Mucosa of stomach (tissue), 1 donor: ENCODE measurements around the gene SLC35F3.
"Not testable (repeated sequence)": the region's sequence is repeated elsewhere in the genome, so short reads cannot be mapped to it uniquely, and the experiment has no call there.

ENCODE experiments used
- H3K27me3 ChIP-seq: one replicate; pipeline ENCODE4 v1.7.0; 2013; ENCODE audit warnings: mild to moderate bottlenecking, low read length; ENCODE audit not compliant: control insufficient read depth, insufficient read depth
- H3K36me3 ChIP-seq: one replicate; pipeline ENCODE4 v1.7.0; 2013; ENCODE audit warnings: low read length; ENCODE audit not compliant: control insufficient read depth, insufficient read depth
- H3K4me1 ChIP-seq: one replicate; pipeline ENCODE4 v1.7.0; 2013; ENCODE audit warnings: mild to moderate bottlenecking, low read length; ENCODE audit not compliant: control insufficient read depth, insufficient read depth
- H3K4me3 ChIP-seq: one replicate; pipeline ENCODE4 v1.7.0; 2013; ENCODE audit warnings: low read length
- H3K9ac ChIP-seq: one replicate; pipeline ENCODE4 v1.7.0; 2013; ENCODE audit warnings: mild to moderate bottlenecking, low read length, moderate library complexity
- H3K9me3 ChIP-seq: one replicate; pipeline ENCODE4 v1.7.0; 2013; ENCODE audit warnings: mild to moderate bottlenecking, low read length, moderate library complexity; ENCODE audit not compliant: control insufficient read depth
- donor health status: Pancreatic carcinoma.

The SLC35F3 gene

GRCh38 chr1:234197839-234198238, 293.4 kb downstream of the SLC35F3 start:
- H3K27me3 ChIP-seq, result no peaks in the 10 kb centered on the region
- H3K4me3 ChIP-seq, result no peak overlapping the region
- no peaks in the 10 kb centered on the region for H3K4me1 ChIP-seq
- no peak overlapping the region for H3K9ac ChIP-seq
- no peaks in the 10 kb centered on the region for H3K36me3 ChIP-seq
- H3K9me3 ChIP-seq, result no peaks in the 10 kb centered on the region

DNA sequence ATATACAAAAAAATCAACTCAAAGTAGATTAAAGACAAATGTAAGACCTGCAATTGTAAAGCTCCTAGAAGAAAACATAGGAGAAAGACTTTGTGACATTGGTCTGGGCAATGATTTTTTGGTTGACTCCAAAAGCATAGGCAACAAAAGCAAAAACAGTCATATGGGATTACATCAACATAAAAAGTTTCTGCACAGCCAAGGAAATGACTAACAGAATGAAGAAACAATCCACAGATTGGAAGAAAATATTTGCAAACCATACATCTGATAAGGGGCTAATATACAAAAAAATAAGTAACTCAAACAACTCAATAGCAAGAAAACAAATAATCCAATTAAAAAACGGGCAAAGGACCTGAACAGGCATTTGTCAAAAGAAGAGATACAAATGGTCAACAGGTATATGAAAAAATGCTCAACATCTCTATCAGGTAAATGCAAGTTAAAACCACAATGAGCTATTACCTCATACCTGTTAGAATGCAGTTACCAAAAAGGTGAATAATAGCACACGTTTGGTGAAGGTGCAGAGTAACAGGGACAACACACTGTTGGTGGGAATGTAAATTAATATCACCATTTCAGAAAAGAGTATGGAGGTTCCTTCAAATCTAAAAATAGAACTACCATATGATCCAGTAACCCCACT, 295.1 kb downstream of the SLC35F3 start:
- Histone ChIP-seq H3K4me3 (no peak overlapping the region), H3K9me3 (no peaks in the 10 kb centered on the region), H3K27me3 (no peaks in the 10 kb centered on the region), H3K4me1 (no peaks in the 10 kb centered on the region), H3K9ac (no peak overlapping the region), H3K36me3 (no peaks in the 10 kb centered on the region)

DNA sequence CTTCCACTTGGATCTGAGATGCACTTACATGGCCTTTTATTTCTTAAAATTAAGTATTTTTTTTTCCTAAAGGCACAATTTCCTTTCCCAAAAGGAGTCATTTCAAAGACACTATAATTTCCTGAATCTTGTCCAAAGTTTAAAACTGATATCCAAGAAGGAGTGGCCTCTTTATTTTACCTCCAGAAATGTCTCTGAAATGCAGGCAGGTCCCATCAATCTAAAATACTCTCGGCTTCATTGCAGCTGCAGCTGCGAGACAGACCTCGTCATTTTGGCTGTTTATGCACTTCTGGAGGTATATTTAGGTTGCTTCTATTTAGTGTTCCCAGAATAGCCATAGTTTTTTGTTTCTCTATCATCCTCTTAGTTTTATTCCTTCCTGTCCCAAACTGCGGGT, 296.1 kb downstream of the SLC35F3 start:
- H3K36me3 ChIP-seq, result no peaks in the 10 kb centered on the region
- no peak overlapping the region for H3K4me3 ChIP-seq
- H3K27me3 ChIP-seq, result no peaks in the 10 kb centered on the region
- H3K4me1 ChIP-seq, result no peaks in the 10 kb centered on the region
- H3K9me3 ChIP-seq, result no peaks in the 10 kb centered on the region
- H3K9ac ChIP-seq, result no peak overlapping the region

GRCh38 chr1:234201600-234201999, 297.1 kb downstream of the SLC35F3 start:
- Histone ChIP-seq H3K4me3 (no peak overlapping the region), H3K9ac (no peak overlapping the region)

GRCh38 chr1:234205966-234206365, 301.5 kb downstream of the SLC35F3 start:
- Histone ChIP-seq H3K27me3 (no peaks in the 10 kb centered on the region), H3K4me3 (no peak overlapping the region), H3K4me1 (no peaks in the 10 kb centered on the region), H3K9ac (no peak overlapping the region), H3K36me3 (no peaks in the 10 kb centered on the region), H3K9me3 (no peaks in the 10 kb centered on the region)

More at GRCh38 chr1:234201600-234201999, 297.1 kb downstream of the SLC35F3 start:
- no peaks in the 10 kb centered on the region for H3K4me1 ChIP-seq
- no peaks in the 10 kb centered on the region for H3K36me3 ChIP-seq
- H3K9me3 ChIP-seq, result no peaks in the 10 kb centered on the region
- no peaks in the 10 kb centered on the region for H3K27me3 ChIP-seq

- Histone ChIP-seq H3K4me3 (no peak overlapping the region), H3K9me3 (no peaks in the 10 kb centered on the region), H3K27me3 (no peaks in the 10 kb centered on the region), H3K36me3 (no peaks in the 10 kb centered on the region), H3K4me1 (no peaks in the 10 kb centered on the region), H3K9ac (no peak overlapping the region)
These were observed 302.3 kb downstream of the SLC35F3 start for GRCh38 chr1:234206651-234207284.

DNA sequence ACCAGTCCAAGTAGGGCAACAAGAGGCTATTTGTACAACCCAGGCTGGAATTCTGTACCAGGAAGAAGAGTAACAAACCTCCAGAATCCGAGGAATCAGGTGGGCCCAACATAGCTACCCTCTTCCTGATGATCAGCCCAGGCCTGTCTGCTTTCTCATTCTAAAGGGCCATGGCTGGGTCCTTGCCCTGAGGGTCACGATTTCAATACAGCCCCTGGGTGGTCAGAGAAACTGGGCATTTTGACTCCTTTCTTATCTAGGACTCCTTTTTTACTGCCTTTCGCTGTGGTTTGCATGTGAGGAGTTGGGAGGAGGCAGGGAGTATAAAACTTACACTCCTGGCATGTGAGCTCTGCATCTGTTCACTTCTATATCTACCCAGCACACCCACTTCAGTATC, 303.9 kb downstream of the SLC35F3 start:
- no peaks in the 10 kb centered on the region for H3K4me1 ChIP-seq
- peaks cover 3% of the 10 kb centered on the region for H3K27me3 ChIP-seq
- H3K4me3 ChIP-seq, result no peak overlapping the region
- H3K9ac ChIP-seq, result no peak overlapping the region
- H3K9me3 ChIP-seq, result no peaks in the 10 kb centered on the region
- H3K36me3 ChIP-seq, result no peaks in the 10 kb centered on the region

DNA sequence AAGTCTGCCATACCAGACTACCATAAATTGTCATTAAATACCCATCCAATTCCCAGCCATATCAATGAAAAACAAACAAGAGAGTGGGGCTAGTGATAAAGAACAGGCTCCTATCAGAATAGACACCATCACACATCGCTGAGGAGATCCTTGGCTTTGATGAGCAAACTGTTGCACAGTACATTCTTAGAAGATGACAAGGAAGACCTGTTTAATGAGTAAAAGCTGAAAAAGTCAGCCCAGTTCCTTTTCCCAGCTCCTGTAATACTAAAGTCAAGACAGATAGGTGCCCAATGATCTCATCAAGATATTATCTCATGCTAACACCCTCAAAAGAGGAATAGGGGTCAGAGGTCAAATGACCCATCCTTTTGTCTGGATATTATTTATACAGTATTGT, 304.3 kb downstream of the SLC35F3 start:
- Histone ChIP-seq H3K9ac (no peak overlapping the region), H3K27me3 (peaks cover 7% of the 10 kb centered on the region), H3K9me3 (no peaks in the 10 kb centered on the region), H3K4me3 (no peak overlapping the region), H3K4me1 (no peaks in the 10 kb centered on the region), H3K36me3 (no peaks in the 10 kb centered on the region)

DNA sequence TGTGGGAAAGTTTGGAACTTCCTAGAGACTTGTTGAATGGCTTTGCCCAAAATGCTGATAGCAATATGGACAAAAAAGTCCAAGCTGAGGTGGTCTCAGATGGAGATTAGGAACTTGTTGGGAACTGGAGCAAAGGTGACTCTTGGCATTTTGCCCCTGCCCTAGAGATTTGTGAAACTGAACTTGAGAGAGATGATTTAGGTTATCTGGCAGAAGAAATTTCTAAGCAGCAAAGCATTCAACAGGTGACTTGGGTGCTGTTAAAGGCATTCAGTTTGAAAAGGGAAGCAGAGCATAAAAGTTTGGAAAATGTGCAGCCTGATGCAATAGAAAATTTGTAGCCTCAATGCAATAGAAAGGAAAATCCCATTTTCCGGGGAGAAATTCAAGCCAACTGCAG, 306.0 kb downstream of the SLC35F3 start:
- not testable (repeated sequence) for H3K9me3 ChIP-seq, H3K9ac ChIP-seq, H3K4me1 ChIP-seq, H3K36me3 ChIP-seq, H3K4me3 ChIP-seq
- peaks cover 24% of the 10 kb centered on the region for H3K27me3 ChIP-seq

- H3K9me3 ChIP-seq, H3K9ac ChIP-seq, H3K4me3 ChIP-seq, H3K36me3 ChIP-seq, H3K4me1 ChIP-seq: not testable (repeated sequence)
- H3K27me3 ChIP-seq, result peaks cover 33% of the 10 kb centered on the region
These were observed 307.4 kb downstream of the SLC35F3 start for GRCh38 chr1:234211855-234212254.

- no peak overlapping the region for H3K9ac ChIP-seq
- H3K9me3 ChIP-seq, result no peaks in the 10 kb centered on the region
- H3K4me1 ChIP-seq, result no peaks in the 10 kb centered on the region
- H3K36me3 ChIP-seq, result no peaks in the 10 kb centered on the region
- H3K4me3 ChIP-seq, result no peak overlapping the region
- peaks cover 33% of the 10 kb centered on the region for H3K27me3 ChIP-seq
These were observed 308.5 kb downstream of the SLC35F3 start for GRCh38 chr1:234212764-234213657.

DNA sequence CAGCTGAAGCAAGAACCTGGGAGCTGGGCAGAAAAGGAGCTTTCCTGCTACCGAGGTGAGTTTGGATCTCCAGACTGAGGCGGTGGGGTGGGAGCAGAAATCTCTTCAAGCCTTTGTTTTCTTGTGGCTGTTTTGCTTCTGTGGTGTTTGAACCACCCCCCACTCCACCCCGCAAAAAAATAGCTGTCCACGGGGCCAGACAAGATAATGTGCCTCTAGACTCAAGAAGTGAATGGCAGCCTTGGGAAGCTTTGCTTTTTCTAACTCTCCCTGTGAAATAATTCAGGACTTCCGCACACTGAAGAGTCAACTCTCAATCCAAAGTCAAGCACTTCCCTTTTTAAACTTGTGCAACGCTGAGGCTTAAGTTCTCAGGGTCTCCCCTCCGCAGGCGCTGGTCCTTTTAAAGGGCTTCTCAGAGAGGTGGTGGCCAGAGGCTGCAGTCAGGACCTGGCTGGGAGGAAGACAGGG, 309.2 kb downstream of the SLC35F3 start:
- no peaks in the 10 kb centered on the region for H3K4me1 ChIP-seq
- no peaks in the 10 kb centered on the region for H3K9me3 ChIP-seq
- H3K36me3 ChIP-seq, result no peaks in the 10 kb centered on the region
- no peak overlapping the region for H3K9ac ChIP-seq
- H3K4me3 ChIP-seq, result no peak overlapping the region
- H3K27me3 ChIP-seq, result peaks cover 33% of the 10 kb centered on the region
